Putamen (tissue), 1 donor: ENCODE measurements around the gene CHRNA3.
"Not testable (repeated sequence)": the region's sequence is repeated elsewhere in the genome, so short reads cannot be mapped to it uniquely, and the experiment has no call there.

Source experiments
- DNase-seq: peaks from one replicate; pipeline ENCODE4 v3.0.0-alpha.2; 2016; ENCODE audit warnings: low spot score

The CHRNA3 gene

DNA sequence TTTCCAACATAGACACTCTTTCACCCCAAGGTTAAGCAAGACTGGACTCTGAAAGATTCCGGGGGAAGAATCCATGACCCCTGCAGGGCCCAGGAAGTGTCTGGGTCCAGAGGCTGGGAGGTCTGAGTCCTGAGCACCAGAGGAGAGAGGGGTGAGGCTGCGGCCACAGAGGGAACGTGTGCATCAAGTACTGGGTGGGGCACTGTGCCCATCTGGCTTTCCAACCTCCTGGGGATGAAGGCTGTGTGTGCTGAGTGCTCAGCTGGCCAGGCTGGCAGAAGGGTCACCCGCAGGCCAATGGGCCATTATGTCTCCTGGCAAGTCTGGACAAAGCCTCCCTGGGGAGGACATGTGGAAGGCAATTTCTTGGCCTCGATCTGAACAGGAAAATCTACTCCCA, 3.3 kb downstream of the CHRNA3 start:
- no peak for DNase-seq

DNA sequence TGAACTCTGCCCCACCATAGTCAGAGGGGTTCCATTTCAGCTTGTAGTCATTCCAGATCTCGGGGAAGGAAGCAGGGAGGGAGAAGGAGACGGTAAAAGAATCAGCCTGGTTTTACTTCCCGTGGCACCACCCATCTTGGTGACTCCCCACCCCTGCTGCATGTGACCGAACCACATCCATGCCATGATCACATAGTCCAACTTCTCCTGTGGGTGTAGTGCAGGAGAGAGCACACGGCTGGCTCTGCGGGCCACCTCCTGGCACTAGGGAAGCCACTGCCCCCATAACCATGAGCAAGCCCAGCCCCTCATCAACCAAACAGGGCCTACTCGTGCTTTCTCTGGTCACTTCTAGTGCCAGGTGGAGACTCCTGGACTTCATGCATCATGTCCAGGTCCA, 3.7 kb downstream of the CHRNA3 start:
- DNase-seq, result no peak

DNA sequence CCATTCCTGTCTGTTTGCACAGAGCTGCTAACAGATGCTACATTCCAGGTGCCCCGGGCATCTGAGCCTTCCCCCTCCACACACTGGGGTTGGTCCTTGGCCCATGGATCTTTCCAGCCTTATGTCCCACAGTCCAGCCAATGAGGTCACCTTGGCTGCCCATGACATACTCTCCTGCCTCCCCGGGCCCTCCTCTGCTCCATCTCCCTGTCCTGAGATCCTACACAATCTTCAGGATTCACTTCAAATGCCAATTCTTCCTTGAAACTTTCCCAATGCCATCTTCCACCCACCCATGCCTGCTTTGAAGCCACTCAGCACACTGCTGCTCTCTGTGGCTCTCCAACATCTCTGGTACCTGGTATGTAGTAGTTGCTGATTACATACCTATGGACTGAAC, 4.3 kb downstream of the CHRNA3 start:
- no peak for DNase-seq

DNA sequence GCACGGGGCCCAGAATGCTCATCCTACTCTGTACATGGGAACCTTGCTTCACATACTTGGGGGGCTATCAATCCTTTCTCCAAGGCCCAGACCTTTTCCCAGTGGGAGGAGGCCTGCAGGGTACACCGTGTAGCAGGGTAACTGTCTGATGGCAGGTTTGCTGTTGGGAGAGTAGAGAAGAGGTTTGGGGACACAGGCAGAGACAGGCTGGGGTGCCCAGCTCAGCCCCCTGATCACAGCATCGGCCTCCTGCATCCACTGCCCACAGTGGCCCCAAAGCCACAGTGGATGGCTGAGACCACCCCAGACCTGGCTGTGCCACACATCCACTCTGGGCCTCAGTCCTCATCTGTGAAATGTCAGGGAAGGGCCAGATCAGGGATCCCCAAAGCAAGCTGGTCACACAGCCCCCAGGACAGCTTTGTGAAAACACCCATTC, 5.6 kb downstream of the CHRNA3 start:
- no peak for DNase-seq

DNA sequence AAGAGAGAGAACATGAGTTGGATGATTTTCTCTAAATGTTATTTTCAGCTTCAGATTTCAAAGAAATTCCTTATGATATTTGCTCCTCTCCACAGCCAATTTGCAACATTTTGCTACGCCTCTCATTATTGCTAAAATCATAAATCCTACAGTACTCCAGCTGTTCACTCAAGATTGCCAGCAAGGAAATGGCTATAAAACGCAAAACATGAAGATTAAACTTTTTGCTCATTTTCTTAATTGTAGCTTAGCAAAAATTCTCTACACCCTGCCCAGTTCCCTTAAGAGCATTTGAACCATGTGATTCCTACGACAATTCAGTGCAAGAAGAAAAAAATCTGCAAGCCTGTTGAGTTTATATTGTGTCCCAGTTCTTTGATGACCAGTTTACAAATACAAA, 6.8 kb downstream of the CHRNA3 start:
- no peak for DNase-seq

DNA sequence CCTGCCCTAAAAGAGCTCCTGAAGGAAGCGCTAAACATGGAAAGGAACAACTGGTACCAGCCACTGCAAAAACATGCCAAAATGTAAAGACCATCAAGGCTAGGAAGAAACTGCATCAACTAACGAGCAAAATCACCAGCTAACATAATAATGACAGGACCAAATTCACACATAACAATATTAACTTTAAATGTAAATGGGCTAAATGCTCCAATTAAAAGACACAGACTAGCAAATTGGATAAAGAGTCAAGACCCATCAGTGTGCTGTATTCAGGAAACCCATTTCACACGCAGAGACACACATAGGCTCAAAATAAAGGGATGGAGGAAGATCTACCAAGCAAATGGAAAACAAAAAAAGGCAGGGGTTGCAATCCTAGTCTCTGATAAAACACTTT, 11.2 kb downstream of the CHRNA3 start:
- DNase-seq, result not testable (repeated sequence)

DNA sequence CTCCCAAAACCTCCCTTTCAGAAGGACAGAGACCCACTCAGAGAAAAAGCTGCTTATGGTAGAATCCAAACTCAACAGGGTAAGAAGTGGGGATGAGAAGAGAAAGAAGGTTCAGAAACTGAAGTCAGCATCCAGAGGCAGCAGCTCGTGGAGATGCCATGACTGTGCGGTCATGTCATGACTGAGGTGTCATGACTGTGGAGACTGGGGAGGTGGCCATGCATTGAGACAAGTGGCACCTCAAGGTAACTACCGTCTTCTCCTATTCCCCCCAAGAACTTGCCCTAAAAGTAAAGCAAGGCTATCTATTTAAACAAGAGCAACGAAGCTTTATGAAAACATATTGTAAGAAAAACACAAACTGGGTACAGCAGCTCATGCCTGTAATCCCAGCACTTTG, 15.1 kb downstream of the CHRNA3 start:
- no peak for DNase-seq

DNA sequence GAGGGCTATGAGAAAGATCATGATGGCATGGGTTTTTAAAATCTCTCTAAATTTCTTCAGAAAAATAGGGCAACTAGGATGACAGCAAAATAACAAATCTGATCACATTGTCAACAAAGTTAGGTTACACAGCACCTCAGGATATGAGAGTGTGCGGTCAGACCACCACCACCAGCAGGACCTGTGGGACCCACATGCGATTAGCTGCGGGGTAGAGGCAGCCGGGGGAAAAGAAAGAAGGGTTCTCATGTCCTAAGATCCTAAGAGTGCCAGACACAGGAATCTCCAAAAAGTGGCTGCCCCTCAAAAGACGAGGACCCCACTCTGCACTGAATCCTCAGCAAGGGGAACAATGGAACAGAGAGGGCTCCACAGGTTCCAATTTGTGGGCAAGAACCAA, 15.6 kb downstream of the CHRNA3 start:
- DNase-seq, result no peak

DNA sequence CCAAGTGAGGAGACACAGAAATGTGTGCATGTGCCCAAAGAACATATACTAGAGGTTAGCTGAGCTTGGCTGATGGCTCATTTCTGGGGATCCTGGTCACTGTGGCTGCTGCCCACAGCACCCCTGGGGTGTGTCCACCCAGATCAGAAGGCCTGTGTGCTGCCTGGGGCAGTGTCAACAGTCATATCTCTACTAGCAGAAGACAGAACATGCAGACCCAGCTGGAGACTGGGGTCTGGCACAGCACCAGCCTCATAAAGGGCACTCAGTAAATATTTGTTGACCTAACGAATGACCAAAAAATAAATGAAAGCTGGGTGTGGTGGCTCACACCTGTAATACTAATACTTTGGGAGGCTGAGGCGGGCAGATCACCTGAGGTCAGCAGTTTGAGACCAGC, 16.4 kb downstream of the CHRNA3 start:
- DNase-seq, result no peak

DNA sequence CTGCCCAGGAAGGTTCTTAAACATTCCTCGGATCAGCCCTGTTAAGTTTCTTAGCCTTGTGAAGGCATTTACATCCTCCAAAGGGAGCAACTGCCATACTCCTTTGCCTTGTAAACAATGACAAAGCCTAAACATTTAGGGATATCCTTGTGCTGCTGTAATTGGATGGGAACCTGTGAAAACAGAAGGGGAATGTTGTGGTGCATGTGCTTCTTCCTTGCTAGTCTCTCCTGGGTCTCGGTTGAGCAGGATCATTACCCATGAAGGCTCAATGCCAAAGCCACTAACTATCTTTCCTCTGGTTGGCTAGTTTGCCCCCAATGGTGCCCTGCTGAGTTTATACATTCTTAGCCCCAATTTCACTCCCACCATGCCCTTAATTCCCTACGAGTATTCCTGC, 17.3 kb downstream of the CHRNA3 start:
- no peak for DNase-seq

DNA sequence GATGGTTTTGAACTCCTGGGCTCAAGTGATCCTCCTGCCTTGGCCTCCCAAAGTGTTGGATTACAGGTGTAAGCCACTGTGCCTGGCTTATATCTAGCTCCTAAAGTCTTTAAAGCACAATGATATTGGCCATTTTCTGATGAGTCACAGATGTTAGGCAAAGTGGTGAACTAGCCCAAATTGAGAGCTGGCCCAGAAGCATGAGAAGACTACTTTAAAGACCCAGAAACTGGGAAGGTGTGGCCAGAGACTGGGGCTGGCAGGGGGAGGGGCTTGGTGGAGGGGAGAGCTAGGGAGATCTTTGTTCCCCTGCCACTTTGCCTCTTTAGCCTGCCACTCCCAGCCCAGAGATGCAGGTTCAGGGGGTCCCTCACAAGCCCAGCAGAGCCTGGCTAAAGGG, 21.6 kb downstream of the CHRNA3 start:
- DNase-seq, result no peak

DNA sequence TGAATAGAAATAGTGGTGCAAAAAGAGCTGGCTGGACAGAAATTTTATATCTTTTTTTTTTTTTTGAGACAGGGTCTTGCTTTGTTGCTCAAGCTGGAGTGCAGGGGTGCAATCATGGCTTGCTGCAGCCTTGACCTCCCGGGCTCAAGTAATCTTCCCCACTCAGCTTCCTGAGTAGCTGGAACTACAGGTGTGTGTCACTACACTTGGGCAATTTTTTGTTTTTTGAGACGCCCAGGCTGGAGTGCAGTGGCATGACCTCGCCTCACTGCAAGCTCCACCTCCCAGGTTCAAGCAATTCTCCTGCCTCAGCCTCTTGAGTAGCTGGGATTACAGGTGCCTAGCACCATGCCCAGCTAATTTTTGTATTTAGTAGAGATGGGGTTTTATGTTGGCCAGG, 22.4 kb downstream of the CHRNA3 start:
- DNase-seq, result no peak

DNA sequence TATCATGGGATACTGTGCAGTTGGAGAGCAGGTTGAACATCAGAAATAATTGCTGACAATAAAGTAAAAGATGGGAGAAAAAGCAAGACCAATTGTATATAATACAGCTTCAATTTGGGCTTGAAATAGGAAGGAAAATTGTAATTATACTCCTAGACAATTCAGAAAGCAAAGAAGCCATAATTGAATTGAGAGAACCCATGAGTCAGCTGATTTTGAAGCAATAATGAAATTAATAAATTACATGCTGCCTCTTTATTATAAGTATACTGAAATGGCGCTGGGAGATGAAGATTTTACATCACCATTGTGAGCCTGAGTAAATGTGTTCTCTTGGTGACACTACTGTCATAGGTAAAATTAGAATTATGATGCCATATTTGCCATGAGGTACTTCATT, 23.2 kb downstream of the CHRNA3 start:
- no peak for DNase-seq

DNA sequence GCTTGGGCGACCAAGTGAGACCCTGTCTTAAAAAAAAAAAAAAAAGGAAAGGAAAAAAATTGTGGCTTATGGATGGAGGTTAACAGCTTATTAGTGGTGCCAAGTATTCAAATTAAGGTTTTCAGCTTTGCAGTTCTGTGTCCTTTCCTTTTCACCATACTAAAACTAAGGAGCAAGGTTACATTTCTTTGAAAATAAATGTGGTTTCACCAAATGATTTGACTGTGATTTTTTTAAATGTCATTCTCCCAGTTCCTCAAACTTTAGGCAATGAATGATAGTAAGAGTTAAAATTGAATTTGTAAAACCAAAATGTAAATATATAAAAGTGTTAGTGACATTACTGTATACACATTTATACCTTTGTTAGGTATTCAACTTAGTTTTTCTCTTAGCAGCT, 45.9 kb downstream of the CHRNA3 start:
- no peak for DNase-seq

DNA sequence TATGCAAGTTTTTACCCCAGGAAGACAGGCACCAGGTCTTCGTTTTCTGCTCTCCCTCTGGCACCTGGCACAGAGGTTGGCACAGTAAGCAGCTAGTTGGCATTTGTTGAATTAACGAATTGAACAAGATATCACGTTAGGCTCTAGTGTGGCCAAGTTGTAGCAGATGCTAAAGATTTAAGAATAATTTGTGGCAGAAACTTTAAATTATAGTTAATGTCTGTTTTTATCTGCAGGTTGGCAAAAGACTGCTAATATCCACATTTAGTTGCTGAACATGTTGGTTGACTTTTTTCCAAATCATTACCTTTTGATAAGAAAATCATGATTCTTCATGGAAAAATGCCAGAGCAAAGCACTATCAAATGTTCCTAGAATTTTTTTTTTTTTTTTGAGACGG, 47.4 kb downstream of the CHRNA3 start:
- DNase-seq, result no peak

DNA sequence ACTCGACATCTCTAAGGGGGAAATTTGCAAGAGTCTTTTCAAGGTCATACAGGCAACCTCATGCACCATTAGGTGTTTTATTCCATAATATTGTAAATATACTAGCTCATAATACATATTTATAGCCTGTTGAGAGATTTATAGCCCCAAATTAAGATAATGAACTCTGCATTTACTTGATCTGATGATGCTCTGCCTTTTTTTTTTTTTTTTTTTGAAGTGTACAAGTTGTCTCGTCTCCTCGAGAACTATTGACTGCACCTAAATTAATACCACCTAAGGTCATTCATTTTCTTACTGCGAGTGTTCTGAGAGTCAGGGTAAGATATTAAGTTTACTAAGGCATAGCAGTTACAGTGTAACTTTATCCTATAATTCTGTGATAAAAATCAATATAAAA, 49.4 kb downstream of the CHRNA3 start:
- no peak for DNase-seq

DNA sequence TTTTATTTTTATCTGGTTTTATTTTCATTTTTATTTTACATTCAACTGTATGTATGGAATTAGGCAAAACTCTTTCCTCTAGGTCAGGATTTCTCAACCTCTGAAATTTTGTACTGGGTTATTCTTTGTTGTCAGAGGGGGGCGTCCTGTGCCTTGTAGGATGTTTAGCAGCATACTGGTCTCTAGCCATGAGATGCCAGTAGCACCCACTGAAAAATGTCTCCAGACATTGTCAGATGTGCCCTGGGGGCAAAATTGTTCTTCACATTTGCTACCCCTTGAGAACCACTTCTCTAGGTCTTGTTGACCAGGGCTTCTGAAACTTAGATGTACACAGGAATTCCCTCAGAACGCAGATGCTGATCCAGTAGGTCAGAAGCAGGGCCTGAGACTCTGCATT, 50.1 kb downstream of the CHRNA3 start:
- no peak for DNase-seq

DNA sequence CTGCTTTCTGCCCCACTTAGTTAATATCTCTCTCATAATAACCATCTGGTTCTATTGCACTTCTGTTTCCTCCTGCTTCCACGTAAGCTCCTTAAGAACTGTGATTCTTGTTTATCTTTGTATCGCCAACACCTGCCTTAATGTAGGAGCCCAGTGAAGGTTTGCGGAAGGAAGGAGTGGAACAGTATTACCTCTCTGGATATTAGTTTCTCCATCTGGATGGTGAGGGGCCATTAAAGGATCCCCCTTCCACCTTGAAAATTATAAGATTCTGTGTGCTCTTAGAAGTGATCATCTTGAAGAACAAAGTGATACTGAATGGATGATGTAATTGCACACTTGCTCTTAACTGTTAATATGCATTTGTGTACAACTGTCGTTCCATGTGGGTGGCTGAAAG, 53.3 kb downstream of the CHRNA3 start:
- no peak for DNase-seq

DNA sequence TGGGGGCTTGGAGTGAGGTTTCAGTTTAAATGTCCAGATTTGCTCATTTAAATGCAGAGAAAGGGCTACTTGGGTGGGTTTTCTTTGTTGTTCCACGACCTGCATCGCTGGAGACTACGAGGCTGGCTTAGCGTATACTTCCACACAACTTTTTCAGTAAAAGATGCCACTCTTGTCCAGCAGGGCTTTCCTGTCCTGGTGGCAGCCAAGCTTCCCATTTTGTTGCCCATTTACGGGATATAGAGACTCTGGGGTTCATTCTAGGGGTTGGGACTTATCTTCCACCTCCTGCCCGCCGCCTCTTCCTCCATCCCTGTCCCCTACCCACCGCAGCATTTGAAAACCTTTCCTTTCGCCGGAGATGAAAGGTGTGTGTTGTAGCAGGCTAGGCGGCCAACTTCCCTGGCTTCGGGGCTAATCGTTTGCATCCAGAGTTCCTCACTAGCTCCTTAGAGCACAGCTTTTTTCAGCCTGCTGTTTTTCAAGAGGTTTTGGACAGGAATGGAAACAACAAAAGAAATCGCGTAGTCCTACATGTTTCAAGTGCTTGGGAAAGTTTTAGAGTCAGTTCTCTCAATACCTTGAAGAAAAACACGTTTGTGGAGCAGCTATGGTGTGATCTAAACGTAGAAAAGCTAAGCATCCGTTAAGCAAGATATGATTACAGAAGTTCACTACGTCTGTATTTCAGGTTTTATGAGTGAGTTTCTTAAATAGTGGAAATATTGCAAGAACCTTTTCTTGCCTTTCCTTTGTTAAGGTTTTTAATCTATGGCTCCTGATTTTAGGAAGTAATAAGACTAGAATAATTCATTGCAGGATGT, 54.6 kb downstream of the CHRNA3 start:
- no peak for DNase-seq

DNA sequence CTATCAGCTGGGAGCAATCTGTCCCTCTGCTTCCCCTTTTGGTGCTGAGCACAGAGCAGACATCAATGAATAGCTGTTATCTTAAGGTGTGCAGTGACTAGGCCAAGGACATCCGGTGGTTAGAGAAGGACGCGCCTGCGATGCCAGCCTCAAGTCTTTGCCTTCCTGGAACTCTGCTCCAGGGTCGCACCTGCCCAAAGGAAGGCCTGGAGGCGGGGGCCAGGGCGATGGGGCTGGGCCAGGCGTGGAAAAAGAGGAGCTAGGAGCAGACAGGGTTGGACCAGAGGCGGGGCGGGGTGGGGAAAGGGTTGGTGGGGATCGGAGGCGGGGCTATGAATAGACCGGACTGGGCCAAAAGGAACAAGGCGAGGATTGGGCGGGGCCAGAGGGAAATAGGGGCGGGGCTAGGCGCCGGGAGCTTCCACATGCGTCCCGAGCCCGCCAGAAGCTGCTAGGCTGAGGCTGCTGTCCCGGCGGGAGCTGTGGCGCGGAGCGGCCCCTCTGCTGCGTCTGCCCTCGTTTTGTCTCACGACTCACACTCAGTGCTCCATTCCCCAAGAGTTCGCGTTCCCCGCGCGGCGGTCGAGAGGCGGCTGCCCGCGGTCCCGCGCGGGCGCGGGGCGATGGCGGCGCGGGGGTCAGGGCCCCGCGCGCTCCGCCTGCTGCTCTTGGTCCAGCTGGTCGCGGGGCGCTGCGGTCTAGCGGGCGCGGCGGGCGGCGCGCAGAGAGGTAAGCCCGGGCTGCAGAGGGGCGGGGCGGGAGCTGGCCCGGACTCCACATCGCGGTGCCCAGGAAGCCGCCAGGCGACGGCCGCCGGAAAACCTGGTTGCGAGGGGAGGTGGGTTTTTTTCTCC, 55.5 kb downstream of the CHRNA3 start, which contains the start of gene CHRNA5:
TSS of gene CHRNA5 (plus strand) at position 424 of the 854 bp plus-strand sequence. CDS start at position 624, 200 bp downstream.
- no peak for DNase-seq

DNA sequence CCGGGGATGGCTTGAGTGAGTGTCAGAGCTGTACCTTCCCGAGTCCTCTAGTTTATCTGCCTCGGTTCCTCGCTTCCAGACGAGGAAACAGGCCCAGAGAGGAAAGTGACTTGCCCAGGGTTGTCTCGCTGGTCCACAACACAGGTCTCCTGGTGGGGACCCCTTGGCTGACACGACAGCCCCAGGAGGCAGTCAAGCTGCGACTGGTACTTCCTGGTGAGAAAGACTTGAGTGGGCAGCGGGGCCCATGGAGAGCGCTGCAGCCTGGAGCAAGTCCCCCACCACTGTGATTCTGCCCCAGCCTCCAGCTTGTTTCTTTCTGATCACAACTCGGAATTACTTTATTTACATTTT, 56.1 kb downstream of the CHRNA3 start:
- DNase-seq, result no peak

DNA sequence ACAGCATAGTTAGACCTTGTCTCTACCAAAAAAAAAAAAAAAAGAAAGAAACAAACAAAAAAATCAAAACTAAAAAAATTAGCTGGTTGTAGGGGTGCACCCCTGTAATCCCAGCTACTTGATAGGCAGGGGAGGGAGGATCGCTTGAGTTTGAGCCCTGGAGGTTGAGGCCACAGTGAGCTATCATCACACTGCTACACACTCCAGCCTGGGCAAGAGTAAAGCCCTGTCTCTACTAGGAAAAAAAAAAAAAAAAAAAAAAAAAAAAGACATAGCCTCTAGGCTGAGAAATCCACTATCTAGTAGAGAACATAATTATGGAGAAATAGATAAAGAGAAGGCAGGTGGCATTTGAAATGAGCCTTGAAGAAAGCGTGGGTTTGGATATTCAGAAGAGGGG, 57.7 kb downstream of the CHRNA3 start:
- DNase-seq, result no peak

DNA sequence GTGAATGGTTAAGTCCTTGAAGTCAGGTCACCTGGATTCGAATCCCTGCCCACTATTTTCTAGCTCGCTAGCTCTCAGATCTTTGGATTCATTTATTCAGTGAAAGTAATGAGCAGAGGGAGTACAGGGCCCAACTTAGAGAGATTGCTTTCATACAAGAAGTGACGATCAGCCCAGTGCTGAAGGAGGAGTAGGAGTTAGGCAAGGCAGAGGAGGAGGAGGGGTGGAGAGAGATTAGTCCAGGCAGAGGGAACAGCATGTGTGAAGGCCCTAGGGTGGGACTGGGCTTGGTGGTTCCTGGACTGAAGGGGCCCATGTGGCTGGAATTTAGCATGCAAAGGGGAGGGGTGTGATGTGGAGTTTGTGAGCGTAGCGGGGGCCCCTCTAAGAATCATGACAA, 59.3 kb downstream of the CHRNA3 start:
- DNase-seq, result no peak
